ENCODE measurements around the gene GALNT9.
A peak's percentile ranks its signal among the peaks of the same experiment; 100 is the strongest.
"Not testable (repeated sequence)": the region's sequence is repeated elsewhere in the genome, so short reads cannot be mapped to it uniquely, and the experiment has no call there.

Gene GALNT9

DNA sequence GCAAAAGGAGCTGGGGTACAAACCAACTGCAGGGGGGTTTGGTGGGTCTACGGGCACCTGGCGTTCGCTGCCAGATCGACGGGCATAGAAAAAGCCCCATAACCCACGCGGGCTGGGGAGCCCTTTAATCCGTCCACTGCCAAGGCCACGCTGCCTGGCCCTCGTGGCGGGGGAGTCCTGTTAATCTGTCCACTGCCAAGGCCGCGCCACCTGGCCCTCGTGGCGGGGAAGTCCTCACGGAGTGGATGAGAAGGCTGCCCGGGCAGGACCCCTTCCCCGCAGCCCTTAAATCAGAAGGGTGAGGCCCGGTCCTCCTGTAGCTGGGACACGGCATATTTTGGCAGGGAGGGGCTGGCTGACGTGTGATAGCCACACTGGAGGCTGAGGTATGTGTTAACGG, 99.0 kb downstream of the GALNT9 start:
- no peak for DNase-seq (ENCODE audit: low read depth in 2 of 2)

DNA sequence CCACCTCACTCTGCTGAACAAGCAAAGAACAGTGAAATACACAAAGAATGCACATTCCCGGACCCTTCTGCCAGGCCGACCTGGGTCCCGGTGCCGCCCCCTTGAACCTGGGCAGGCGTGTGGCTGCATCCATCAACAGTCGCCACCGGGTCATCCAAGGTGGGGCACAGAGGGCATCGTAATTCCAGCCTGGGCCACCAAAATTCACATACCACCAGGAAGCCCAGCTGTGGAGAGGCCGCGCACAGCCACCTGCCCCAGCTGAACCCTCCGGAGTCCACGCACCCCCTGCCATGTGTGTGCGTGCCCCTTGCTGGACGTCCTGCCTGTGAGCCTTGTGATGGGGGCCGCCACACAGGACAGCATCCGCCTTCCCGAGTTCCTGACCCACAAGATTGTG, 99.5 kb downstream of the GALNT9 start:
- no peak for DNase-seq (ENCODE audit: low read depth in 2 of 2)

DNA sequence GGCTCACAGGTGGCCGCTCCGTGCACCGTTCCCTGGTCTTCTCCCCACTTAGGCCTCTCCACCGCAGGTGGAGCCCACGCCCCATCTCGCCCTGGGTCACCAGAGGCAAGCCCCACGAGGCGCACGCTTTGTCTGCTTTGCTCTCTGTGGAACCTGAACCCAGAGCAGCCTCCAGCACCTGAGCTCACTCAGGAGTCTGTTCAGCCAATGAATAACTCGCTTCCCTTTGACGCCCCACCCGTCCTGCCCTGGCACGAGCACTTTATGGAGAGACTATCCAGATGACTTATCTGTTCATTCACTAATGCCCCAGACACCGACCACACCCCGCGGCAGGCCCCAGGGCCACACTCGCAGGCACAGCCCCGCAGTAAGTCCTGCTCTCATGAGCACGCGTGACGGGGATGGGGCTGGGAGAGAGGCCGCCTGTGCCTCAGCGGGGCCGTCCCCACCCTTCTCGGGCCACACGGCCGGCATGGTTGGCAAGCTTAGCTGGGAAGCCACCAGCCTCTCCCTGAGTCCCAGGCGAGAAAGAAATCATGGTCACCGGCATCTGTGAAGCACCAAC, 100.1 kb downstream of the GALNT9 start:
- DNase-seq (ENCODE audit: low read depth in 2 of 2) = no peak

DNA sequence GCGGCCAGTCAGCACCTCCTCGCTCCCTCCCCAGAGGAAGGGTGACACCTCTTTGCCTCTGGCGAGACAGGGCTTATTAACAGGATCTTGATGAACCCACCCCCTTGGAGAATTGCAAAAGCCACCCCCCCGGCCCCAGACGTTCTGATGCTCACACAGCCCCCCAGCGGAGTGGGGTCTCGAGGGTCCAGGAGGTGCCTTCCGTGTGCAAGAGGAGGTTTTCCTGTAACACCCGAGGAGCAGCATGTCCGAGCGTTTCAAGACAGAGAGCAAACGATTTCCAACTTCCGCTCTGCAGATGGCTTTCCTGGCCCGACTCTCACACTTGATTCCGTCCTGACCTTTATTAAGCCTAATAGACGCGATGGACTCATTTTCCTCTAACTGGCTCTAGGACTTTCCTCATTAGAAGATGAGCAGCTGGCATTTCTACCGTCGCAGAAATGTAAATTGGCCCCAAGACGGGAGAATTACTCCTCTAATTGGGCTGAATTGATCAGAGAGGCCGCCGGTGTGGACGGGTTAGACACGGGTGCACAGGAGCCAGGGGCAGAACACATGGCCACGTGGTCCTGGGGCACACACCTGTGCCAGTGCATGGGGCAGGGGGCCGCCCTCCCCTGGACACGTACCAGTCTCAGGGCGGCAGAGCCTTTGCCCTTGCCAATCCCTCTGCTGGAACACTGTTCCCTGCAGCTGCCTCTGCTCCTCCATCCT, 100.8 kb downstream of the GALNT9 start:
- no peak for DNase-seq (ENCODE audit: low read depth in 2 of 2)

DNA sequence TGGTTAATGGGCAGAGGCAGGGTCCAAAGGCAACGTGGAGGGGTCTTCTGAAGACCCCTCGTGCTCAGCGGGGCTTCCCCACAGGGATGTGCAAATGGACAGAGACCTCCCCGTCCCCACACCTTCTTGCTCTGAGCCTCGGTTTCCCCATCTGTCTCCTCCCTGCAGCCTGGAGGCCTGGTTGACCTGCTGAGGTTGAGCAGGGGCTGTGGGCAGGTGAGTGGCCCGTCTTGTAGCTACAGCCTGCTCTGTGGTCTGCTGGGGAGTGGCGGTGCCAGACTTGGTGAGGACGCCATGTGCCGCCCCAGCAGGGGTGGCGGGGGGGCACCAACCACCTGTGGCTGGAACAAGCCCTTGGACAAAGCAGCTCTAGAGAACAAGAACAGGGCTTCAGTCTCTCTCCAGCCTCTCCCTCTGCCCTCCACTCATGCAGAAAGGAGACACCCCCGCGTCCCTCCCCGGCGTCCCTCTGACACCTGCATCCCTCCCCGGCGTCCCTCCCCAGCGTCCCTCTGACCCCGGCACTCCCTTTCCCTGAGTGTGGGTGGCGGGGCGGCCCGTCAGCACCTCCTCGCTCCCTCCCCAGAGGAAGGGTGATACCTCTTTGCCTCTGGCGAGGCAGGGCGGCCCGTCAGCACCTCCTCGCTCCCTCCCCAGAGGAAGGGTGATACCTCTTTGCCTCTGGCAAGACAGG, 101.5 kb downstream of the GALNT9 start:
- DNase-seq (ENCODE audit: low read depth in 2 of 2) = no peak

DNA sequence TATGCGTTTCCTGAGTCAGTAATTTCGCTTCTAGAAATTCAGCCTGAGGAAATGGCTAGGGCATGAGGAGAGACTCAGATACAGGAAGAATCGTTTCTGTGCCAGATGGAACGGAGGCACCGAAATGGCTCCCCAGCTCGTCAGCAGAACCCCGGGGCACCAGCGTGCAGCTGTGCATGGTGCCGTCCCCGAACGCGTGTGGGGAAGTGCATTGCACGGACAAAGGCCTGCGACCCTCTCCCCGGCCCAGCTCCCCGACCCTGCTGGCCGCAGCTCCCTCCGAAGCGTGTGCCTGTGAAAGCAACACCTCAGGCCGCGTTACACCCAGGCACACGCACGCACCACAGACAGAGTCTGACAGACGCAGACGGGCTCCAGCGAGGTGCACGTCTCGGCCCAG, 102.3 kb downstream of the GALNT9 start:
- DNase-seq (ENCODE audit: low read depth in 2 of 2) = no peak

DNA sequence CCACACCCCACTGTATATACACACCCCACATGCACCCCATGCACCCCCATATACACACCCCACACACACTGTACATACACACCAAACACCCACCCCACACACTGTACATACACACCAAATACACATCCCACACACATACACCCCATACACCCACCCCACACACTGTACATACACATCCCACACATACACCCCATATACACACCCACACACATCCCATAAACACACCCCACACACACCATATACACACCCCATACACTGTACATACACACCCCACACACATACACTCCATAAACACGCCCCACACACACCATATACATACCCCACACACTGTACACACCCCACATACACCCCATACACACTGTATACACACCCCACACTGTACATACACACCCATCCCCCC, 102.8 kb downstream of the GALNT9 start:
- no peak for DNase-seq (ENCODE audit: low read depth in 2 of 2)

DNA sequence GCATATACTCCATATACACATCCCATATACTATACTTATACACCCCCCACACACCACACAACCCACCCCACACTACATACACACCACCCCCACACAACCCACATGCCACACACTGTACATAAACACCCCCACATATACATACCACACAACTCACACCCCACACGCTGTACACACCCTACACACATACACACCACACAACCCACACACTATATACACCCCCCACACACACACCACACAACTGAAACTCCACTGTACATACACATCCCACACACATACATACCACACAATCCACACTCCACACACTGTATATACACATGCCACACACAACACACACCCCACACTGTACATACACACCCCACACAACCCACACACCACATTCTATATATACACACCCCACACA, 104.2 kb downstream of the GALNT9 start:
- no peak for DNase-seq (ENCODE audit: low read depth in 2 of 2)

DNA sequence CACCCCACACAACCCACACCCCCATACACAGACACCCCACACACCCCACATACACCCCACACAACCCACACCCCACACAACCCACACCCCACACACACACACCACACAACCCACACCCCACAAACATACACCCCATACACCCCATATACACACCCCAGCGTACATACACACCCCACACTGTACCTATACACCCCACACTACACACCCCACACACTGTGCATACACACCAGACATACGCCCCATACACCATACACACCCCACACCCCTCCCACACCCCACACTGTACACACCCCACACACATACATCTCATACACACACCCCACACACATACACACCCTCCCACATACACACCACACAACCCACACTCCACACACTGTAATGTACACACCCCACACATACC, 104.9 kb downstream of the GALNT9 start:
- DNase-seq (ENCODE audit: low read depth in 2 of 2) = no peak

DNA sequence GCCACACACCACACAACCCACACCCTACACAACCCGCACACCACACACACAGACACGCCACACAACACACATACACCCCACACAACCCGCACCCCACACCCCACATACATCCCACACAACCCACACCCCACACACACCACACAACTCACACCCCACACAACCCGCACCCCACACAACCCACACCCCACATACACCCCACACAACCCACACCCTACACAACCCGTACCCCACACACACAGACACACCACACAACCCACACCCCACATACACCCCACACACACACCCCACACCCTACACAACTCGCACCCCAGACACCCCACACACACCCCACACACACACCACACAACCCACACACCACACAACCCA, 106.6 kb downstream of the GALNT9 start:
- no peak for DNase-seq (ENCODE audit: low read depth in 2 of 2)

DNA sequence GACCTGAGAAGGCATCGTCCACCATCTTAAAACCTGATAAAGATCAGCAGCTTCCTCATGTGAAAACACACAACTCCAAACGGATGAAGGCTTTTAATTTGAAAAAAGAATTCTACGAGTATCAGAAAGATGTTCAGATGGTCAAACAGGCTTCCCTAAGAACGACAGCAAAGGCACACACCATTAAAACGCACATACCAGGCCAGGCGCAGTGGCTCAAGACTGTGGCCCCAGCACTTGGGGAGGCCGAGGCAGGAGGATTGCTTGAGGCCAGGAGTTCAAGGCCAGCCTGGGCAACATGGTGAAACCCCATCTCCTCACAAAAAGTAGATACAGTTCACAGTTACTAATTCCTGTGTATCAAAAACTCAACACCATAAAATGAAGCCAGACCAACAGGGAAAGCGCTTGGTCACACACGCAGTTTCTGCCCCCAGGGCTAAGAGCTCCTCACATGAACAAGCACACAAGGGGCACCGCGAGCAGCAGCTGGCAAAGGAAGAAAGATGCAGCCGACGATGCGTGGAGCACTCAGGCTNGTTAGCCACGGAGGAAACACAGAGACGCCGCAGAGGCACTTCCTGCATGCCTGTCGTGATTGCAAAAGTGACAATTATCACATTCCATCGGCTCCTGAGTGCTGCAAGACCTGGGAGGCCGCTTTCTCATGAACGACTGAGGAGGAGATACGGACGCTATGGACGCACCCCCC, 107.1 kb downstream of the GALNT9 start:
- peak; percentile 9 to 21 for DNase-seq (ENCODE audit: low read depth in 2 of 2)

DNA sequence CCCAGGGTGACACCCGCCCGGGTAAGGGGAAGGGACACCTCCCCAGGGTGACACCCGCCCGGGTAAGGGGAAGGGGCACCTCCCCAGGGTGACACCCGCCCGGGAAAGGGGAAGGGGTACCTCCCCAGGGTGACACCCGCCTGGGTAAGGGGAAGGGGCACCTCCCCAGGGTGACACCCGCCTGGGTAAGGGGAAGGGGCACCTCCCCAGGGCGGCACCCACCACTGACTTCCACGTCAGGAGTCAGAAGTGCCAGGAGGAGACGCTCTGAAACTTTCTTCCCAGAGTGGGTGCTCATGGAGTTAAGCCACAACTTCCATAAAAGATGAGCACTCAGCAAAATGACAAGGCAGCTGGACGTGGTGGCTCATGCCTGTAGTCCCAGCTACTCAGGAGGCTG, 109.6 kb downstream of the GALNT9 start:
- DNase-seq (ENCODE audit: low read depth in 2 of 2) = not testable (repeated sequence)

DNA sequence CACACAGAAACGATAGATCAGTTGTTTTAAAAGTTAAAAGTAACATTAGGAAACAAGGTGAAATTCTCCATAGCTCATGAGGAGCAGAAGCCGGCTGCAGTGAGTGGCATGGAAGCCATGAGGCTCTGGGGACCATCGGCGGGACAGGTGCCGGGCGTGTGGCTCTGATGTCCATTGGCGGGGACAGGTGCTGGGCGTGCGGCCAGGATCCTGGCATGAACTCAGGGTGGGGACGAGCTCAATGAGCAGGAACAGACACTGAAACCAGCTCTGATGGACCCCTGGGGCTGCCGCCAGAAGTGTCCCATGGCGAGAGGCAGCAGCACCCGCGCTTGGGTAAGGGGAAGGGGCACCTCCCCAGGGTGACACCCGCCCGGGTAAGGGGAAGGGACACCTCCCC, 110.1 kb downstream of the GALNT9 start:
- DNase-seq (ENCODE audit: low read depth in 2 of 2) = no peak

DNA sequence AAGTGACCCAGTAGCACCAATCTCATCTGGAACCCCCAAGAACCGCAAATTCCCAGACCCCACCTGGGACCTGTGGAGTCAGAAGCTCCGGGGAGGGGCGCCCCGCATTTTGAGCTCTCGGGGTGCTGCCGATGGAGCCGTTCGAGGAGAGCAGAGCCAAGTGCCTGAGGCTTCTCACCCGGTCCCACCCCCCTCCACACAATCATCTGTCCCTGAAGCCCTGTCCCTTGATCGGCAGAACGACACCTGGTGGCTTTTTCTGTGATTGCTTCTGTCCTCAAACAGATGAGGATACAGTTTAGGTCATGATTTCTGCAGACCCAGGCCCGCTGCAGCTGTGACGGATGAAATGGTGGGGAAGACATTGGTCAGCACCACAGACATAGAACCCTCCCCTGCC, 110.5 kb downstream of the GALNT9 start:
- peak in 1 of 2 donors; percentile 11 for DNase-seq (ENCODE audit: low read depth in 2 of 2)

DNA sequence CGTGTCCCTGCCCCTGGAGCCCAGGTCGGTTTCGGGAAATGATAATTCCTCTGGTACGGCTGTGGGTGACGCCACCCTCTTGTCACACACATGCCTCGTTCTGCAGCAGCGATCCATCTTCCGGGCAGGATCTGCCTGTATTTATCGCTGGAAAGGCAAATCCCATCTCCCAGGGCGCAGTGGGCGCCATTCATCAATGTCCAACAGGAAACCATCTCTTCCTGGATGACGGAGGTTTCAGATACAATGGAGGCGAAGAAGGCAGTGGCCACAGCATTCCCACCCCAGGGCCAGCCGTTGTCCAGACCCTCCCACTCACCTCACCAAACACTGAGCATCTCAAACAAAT, 110.9 kb downstream of the GALNT9 start:
- no peak for DNase-seq (ENCODE audit: low read depth in 2 of 2)

DNA sequence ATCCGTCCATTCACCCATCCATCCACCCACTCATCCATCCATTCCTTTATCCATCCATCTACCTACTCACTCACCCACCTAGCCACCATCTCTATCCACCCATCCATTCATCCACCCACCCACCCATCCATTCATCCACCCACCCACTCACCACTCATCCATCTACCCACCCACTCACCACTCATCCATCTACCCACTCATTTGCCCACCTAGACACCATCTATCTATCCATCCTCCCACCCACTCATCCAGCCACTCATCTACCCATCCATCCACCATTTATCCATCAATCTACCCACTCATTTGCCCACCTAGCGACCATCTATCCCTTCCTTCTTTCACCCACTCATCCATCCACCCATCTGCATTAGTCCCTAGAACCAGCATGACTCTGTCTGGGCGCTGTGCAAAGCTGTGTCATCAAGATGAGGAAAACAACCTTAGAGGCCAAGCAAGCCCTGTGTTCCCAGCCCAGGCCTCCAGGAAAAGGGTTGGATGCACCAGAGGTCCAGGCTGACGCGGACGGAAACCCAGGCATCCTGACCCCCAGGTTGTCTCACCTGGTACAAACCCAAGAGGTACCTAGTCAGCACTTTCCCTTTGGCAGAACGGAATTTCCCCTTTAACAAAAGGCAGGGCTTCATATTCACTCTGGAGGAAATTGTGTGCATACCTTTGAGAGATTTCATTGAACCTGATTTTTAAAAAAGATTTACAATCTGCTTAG, 111.4 kb downstream of the GALNT9 start:
- no peak for DNase-seq (ENCODE audit: low read depth in 2 of 2)

DNA sequence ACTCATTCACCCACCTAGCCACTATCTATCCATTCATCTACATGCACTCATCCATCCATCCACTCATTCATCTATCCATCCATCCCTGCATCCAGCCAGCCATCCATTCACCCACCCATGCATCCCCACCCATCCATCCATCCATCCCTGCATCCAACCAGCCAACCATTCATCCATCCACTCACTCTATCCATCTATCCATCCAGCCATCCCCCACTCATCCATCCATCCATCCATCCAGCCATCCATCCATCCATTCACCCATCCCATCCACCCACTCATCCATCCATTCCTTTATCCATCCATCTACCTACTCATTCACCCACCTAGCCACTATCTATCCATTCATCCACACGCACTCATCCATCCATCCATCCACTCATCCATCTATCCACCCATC, 112.0 kb downstream of the GALNT9 start:
- DNase-seq (ENCODE audit: low read depth in 2 of 2) = no peak

DNA sequence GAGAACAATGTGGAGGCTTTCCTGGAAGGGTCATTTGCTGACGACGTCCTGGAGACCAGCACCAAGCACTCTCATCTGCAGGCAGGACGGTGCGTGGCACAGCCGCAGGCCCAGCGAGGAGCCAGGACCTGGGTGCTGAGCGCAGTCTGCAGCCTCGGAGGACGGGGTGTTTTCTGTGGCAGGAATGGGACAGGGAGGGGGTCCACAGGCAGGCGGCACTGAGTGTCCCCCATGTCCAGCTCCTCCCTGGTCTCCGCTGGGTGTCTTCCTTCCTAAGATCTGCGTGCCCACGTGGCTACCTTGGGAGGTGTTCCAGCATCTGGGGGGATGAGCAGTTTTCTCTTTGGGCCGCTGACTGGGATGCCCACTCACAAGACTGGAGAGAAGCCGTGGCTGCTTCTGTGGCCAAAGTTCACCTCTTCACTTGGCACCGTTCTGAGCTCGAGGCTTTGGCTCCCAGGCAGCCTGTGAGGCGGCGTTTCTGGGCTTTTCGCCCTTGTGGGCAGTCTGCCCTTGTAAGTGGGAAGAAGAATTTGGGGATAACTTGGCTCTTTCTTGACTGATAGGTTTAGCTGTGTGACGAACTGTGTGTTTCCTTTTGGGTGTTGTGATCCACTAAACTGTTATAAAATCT, 112.9 kb downstream of the GALNT9 start:
- no peak for DNase-seq (ENCODE audit: low read depth in 2 of 2)

DNA sequence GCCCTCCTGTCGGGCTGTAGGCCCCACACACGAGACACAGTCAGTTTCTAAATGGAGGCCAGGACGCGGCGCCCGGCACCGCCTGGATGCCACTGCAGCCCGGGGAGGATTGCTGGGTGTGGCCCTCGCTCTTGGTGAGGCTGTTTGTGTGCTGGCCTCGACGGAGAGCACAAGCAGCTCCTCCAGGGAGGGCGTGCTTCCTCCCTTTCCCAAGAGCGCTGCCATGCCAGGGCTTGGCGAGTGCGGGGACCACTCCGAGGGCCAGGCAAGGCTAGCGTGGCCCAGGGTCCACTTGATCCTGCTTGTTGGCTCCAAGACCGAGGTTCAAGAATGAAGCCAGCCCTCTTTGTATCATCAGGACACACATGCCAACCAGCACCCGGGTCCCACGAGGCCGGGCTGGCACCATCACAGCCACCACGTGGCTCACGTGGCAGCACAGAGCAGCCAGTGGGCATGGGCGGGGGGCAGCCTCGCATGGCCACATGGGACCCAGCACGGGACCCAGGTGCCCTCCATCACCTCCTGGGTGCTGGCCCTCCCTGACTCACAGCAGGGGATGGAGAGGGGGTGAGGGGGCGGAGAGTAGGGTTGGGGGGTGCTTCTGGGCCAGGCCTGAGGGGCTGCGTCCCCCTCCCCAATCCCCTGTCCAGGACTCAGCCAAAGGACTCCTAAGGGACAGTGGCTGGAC, 113.9 kb downstream of the GALNT9 start:
- no peak for DNase-seq (ENCODE audit: low read depth in 2 of 2)

DNA sequence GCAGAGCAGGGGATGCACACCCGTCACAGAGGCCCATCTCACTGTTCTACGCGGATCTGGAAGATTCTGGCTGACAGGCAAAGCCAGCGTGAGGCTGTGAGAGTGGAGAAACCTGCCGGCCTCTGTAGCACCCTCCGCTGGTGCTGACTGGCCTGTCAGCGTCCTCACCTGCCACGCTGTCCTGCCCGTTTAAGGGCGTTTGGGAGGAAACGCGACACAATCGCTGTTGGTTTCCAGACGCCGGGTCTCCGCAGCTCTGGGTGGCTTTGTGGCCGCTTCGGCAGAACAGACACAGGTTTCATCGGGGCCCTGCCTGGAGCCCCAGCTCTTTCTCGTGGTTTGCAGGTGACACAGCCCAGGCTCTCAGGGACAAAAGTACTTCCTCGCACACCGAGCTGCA, 114.5 kb downstream of the GALNT9 start:
- DNase-seq (ENCODE audit: low read depth in 2 of 2) = no peak

DNA sequence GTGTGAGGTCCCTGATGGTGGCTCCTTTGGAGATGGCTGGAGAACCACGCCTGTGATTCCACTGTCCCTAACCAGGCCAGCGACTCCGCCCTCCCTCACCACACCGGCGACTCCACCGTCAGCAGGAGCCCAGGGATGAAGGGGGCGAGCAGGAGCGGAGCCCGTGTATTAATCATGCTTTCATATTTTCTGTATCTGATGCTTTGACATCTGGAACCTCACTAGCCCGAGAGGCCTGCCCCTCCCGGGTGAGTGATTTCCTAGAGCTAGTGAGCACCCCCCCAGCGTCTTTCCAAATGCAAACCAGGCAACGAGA, 115.3 kb downstream of the GALNT9 start:
- no peak for DNase-seq (ENCODE audit: low read depth in 2 of 2)
